Cardiac septum (tissue), 1 donor: ENCODE results near the gene EFHC1. TPM values are rescaled to one million over a fixed set of nuclear protein-coding genes. Genes with fewer than 3 reads are reported as not detected.
"Not testable (repeated sequence)": the region's sequence is repeated elsewhere in the genome, so short reads cannot be mapped to it uniquely, and the experiment has no call there.

Experiments used
- DNase-seq: peaks from one replicate; pipeline ENCODE4 v3.0.0-alpha.2; 2020; ENCODE audit warnings: low spot score
- intact Hi-C: fragments of 100-400 bp; cut with DNase I; formaldehyde crosslinking; loops from one replicate; pipeline ENCODE4 v1.14.0; 2022
- total RNA-seq: library from RNA; stranded (reverse); fragmentation: NEBNext Ultra II Directional; extraction: Animal tissue kit (Norgen Biotek cat#: 25700); gene quantifications from one replicate; pipeline ENCODE4 v1.2.1, GENCODE V29; 2021
- donor health status: DM: no; HTN: no; CAD: no.

The EFHC1 gene
- total RNA-seq, 1 donor from 2014 or later = 6.2 TPM

GRCh38 chr6:52423971-52424381 lies 3.8 kb downstream of the EFHC1 start:
- intact Hi-C loops = no loop called here
- DNase-seq = no peak

GRCh38 chr6:52424513-52424912 lies 4.4 kb downstream of the EFHC1 start:
- DNase-seq = no peak
- intact Hi-C loops = no loop called here

- no peak for DNase-seq
- intact Hi-C loops = no loop called here
These were observed 6.5 kb downstream of the EFHC1 start for GRCh38 chr6:52426667-52427066.

- intact Hi-C loops, DNase-seq: not testable (repeated sequence)
These were observed 13.2 kb downstream of the EFHC1 start for GRCh38 chr6:52433294-52433693.

- DNase-seq = no peak
- intact Hi-C loops = no loop called here
These were observed 15.2 kb downstream of the EFHC1 start for GRCh38 chr6:52435345-52435744.

GRCh38 chr6:52438926-52439325 lies 18.8 kb downstream of the EFHC1 start:
- intact Hi-C loops = no loop called here
- DNase-seq = no peak

- intact Hi-C loops = no loop called here
- no peak for DNase-seq
These were observed 34.4 kb downstream of the EFHC1 start for GRCh38 chr6:52454556-52454955.

GRCh38 chr6:52457096-52457495 lies 37.0 kb downstream of the EFHC1 start:
- DNase-seq = no peak
- intact Hi-C loops = no loop called here

GRCh38 chr6:52461194-52461593 lies 41.1 kb downstream of the EFHC1 start:
- DNase-seq, intact Hi-C loops: not testable (repeated sequence)

GRCh38 chr6:52474173-52474572 lies 54.0 kb downstream of the EFHC1 start:
- no peak for DNase-seq
- intact Hi-C loops = no loop called here

- DNase-seq = no peak
- intact Hi-C loops = no loop called here
These were observed 55.2 kb downstream of the EFHC1 start for GRCh38 chr6:52475307-52475706.

- intact Hi-C loops = no loop called here
- DNase-seq = no peak
These were observed 62.9 kb downstream of the EFHC1 start for GRCh38 chr6:52482903-52483670.

- DNase-seq = no peak
- intact Hi-C loops = no loop called here
These were observed 63.5 kb downstream of the EFHC1 start for GRCh38 chr6:52483671-52484003.

GRCh38 chr6:52489881-52490280 lies 69.7 kb downstream of the EFHC1 start:
- DNase-seq = no peak
- intact Hi-C loops = no loop called here

- DNase-seq = no peak
- intact Hi-C loops = no loop called here
These were observed 71.3 kb downstream of the EFHC1 start for GRCh38 chr6:52491203-52492069.

GRCh38 chr6:52493669-52494068 lies 73.5 kb downstream of the EFHC1 start:
- intact Hi-C loops = no loop called here
- DNase-seq = no peak

GRCh38 chr6:52494298-52495072 lies 74.3 kb downstream of the EFHC1 start:
- no peak for DNase-seq
- intact Hi-C loops = no loop called here

GRCh38 chr6:52495922-52496321 lies 75.8 kb downstream of the EFHC1 start:
- intact Hi-C loops = no loop called here
- no peak for DNase-seq

GRCh38 chr6:52496631-52497030 lies 76.5 kb downstream of the EFHC1 start:
- DNase-seq = no peak
- intact Hi-C loops = no loop called here
